ENCODE data around the gene TTC3.
"Not testable (repeated sequence)": the region's sequence is repeated elsewhere in the genome, so short reads cannot be mapped to it uniquely, and the experiment has no call there.

TTC3 gene

DNA sequence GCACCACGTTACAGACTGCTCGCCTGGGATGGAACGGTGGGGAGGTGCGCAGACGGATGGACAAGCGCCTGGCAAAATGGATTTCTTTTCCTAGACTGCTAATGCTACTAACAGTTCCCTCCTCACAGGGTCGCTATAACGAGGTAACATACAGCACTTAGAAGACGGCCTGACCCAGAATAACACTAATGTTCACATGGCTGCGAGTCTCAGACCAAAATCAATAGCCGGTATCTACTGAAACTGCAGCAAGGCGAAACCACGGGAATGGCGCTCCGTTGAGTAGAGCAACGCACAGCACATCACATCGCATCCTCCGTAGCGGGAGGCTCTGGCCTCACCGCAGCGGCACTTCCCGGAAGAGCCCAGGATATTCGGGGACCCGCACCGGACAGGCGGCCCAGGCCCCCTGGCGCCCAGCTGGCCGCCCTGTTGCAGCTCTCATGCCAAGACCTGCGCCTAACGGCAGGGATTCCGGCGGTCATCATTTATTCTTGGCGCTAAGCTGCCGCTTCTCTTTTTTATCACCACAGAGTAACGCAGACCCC lies 147.5 kb downstream of the TTC3 start:
- Histone ChIP-seq H3K9ac (ENCODE audit: low read depth, low read length, poor library complexity, severe bottlenecking) (peak overlapping the region; percentile 75), H3K4me3 (ENCODE audit: low read length, poor library complexity, severe bottlenecking) (peak overlapping the region; percentile 83), H3K4me1 (ENCODE audit: insufficient read depth, low read length, poor library complexity, severe bottlenecking) (peaks cover 40% of the 10 kb centered on the region), H2AFZ (ENCODE audit: low read length) (peak overlapping the region; percentile 86), H3K9me3 (ENCODE audit: insufficient read depth, low read depth, low read length) (no peaks in the 10 kb centered on the region), H3K9me2 (replicated peaks; ENCODE audit: low read depth, low read length) (no peaks in the 10 kb centered on the region), H3K4me2 (ENCODE audit: low read depth, low read length, poor library complexity, severe bottlenecking) (peak overlapping the region; percentile 91), H3K27me3 (ENCODE audit: insufficient read depth, low read length, poor library complexity, severe bottlenecking) (no peaks in the 10 kb centered on the region), H3K79me2 (ENCODE audit: insufficient read depth, low read length) (peaks cover 20% of the 10 kb centered on the region), H4K20me1 (ENCODE audit: insufficient read depth, low read length, poor library complexity, severe bottlenecking) (no peaks in the 10 kb centered on the region), H3K36me3 (ENCODE audit: insufficient read depth, low read length) (peaks cover 7% of the 10 kb centered on the region; the same call in 1 of the 2 replicates), H3F3A (ENCODE audit: low read depth) (peaks cover 9% of the 10 kb centered on the region)
- TF ChIP-seq, protein P1, sequence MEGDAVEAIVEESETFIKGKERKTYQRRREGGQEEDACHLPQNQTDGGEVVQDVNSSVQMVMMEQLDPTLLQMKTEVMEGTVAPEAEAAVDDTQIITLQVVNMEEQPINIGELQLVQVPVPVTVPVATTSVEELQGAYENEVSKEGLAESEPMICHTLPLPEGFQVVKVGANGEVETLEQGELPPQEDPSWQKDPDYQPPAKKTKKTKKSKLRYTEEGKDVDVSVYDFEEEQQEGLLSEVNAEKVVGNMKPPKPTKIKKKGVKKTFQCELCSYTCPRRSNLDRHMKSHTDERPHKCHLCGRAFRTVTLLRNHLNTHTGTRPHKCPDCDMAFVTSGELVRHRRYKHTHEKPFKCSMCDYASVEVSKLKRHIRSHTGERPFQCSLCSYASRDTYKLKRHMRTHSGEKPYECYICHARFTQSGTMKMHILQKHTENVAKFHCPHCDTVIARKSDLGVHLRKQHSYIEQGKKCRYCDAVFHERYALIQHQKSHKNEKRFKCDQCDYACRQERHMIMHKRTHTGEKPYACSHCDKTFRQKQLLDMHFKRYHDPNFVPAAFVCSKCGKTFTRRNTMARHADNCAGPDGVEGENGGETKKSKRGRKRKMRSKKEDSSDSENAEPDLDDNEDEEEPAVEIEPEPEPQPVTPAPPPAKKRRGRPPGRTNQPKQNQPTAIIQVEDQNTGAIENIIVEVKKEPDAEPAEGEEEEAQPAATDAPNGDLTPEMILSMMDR (conservative IDR thresholded peaks at IDR 0.05; ENCODE audit: low read length): peak; percentile 44; the same call in 1 of the 2 replicates
- TF ChIP-seq EZH2phosphoT487 (IDR thresholded peaks at IDR 0.05; ENCODE audit: borderline replicate concordance): no peak

DNA sequence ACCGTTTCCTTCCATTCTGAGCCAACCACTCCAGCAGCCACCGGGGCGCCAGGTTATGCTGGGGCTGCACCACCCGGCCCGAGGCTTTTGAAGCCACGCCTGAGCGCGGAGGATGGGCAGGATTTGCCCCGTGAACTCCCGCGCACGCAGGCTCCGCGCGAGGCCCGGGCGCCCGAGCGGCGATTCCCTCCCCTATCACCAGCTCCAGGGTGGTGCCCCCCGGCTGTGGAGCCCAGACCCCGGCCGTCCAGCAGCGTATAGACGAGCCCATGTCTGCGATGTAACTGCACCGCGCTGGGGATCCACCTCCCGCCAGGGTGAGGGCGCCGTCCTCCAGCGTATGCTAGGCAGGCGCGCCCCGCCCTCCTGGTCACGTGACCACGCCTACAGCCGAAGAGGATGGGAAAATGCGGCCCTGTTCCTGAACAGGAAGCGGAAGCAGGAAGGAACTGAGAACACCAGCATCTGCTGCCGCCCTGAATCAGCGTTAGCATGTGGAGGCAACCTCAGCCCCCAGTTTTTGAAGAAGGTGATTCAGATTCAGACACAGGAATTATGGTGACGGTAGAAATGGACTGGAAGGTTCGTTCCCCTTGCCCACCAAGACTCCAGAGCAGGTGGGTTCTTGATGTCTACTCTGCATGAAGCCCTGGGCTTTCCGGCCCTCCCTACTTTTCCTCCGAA lies 148.1 kb downstream of the TTC3 start:
- peak overlapping the region; percentile 91 for H3K4me2 ChIP-seq (ENCODE audit: low read depth, low read length, poor library complexity, severe bottlenecking)
- no peaks in the 10 kb centered on the region for H3K27me3 ChIP-seq (ENCODE audit: insufficient read depth, low read length, poor library complexity, severe bottlenecking)
- peak overlapping the region; percentile 86 for H2AFZ ChIP-seq (ENCODE audit: low read length)
- H3K9me2 ChIP-seq (replicated peaks; ENCODE audit: low read depth, low read length): no peaks in the 10 kb centered on the region
- H3K4me3 ChIP-seq (ENCODE audit: low read length, poor library complexity, severe bottlenecking): peak overlapping the region; percentile 83
- peaks cover 12% of the 10 kb centered on the region for H3F3A ChIP-seq (ENCODE audit: low read depth)
- TF ChIP-seq, protein P1 (conservative IDR thresholded peaks at IDR 0.05; ENCODE audit: low read length): peak; percentile 57
- TF ChIP-seq EZH2phosphoT487 (IDR thresholded peaks at IDR 0.05; ENCODE audit: borderline replicate concordance): no peak
- H3K4me1 ChIP-seq (ENCODE audit: insufficient read depth, low read length, poor library complexity, severe bottlenecking): peaks cover 45% of the 10 kb centered on the region
- H3K9ac ChIP-seq (ENCODE audit: low read depth, low read length, poor library complexity, severe bottlenecking): peak overlapping the region; percentile 75
- peaks cover 7% of the 10 kb centered on the region; the same call in 1 of the 2 replicates for H3K36me3 ChIP-seq (ENCODE audit: insufficient read depth, low read length)
- H3K79me2 ChIP-seq (ENCODE audit: insufficient read depth, low read length): peaks cover 22% of the 10 kb centered on the region
- H3K9me3 ChIP-seq (ENCODE audit: insufficient read depth, low read depth, low read length): no peaks in the 10 kb centered on the region
- H4K20me1 ChIP-seq (ENCODE audit: insufficient read depth, low read length, poor library complexity, severe bottlenecking): no peaks in the 10 kb centered on the region

DNA sequence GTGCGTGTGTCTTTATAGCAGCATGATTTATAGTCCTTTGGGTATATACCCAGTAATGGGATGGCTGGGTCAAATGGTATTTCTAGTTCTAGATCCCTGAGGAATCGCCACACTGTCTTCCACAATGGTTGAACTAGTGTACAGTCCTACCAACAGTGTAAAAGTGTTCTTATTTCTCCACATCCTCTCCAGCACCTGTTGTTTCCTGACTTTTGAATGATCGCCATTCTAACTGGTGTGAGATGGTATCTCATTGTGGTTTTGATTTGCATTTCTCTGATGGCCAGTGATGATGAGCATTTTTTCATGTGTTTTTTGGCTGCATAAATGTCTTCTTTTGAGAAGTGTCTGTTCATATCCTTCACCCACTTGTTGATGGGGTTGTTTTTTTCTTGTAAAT lies 149.2 kb downstream of the TTC3 start:
- H3K9ac ChIP-seq (ENCODE audit: low read depth, low read length, poor library complexity, severe bottlenecking); H3K9me3 ChIP-seq (ENCODE audit: insufficient read depth, low read depth, low read length); H3K9me2 ChIP-seq (replicated peaks; ENCODE audit: low read depth, low read length); H4K20me1 ChIP-seq (ENCODE audit: insufficient read depth, low read length, poor library complexity, severe bottlenecking); H2AFZ ChIP-seq (ENCODE audit: low read length); H3K4me3 ChIP-seq (ENCODE audit: low read length, poor library complexity, severe bottlenecking); H3K4me2 ChIP-seq (ENCODE audit: low read depth, low read length, poor library complexity, severe bottlenecking); H3K27me3 ChIP-seq (ENCODE audit: insufficient read depth, low read length, poor library complexity, severe bottlenecking): not testable (repeated sequence)
- Histone ChIP-seq H3K4me1 (ENCODE audit: insufficient read depth, low read length, poor library complexity, severe bottlenecking) (peaks cover 53% of the 10 kb centered on the region), H3K36me3 (ENCODE audit: insufficient read depth, low read length) (peaks cover 11% of the 10 kb centered on the region; the same call in 1 of the 2 replicates), H3F3A (ENCODE audit: low read depth) (peaks cover 12% of the 10 kb centered on the region), H3K79me2 (ENCODE audit: insufficient read depth, low read length) (peaks cover 34% of the 10 kb centered on the region)
